ENCODE data around the gene IL1R2.

GRCh38 chr2:101960819-101961337, 30.9 kb upstream of the IL1R2 start:
- TF ChIP-seq, protein P1, sequence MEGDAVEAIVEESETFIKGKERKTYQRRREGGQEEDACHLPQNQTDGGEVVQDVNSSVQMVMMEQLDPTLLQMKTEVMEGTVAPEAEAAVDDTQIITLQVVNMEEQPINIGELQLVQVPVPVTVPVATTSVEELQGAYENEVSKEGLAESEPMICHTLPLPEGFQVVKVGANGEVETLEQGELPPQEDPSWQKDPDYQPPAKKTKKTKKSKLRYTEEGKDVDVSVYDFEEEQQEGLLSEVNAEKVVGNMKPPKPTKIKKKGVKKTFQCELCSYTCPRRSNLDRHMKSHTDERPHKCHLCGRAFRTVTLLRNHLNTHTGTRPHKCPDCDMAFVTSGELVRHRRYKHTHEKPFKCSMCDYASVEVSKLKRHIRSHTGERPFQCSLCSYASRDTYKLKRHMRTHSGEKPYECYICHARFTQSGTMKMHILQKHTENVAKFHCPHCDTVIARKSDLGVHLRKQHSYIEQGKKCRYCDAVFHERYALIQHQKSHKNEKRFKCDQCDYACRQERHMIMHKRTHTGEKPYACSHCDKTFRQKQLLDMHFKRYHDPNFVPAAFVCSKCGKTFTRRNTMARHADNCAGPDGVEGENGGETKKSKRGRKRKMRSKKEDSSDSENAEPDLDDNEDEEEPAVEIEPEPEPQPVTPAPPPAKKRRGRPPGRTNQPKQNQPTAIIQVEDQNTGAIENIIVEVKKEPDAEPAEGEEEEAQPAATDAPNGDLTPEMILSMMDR (IDR thresholded peaks at IDR 0.05) = no peak
- no peak for TF ChIP-seq POLR2A (IDR thresholded peaks at IDR 0.05)

Data from Peyer's patch (tissue), 4 donors.